Breast epithelium (tissue), 3 donors: ENCODE measurements around the gene TMEM170B.

ENCODE experiments used
- POLR2A ChIP-seq: fragments of 450-650 bp; IDR thresholded peaks from one replicate; pipeline ENCODE4 v1.6.1; 2016; ENCODE audit warnings: antibody characterized with exemption, mild to moderate bottlenecking, moderate library complexity
- TF ChIP-seq, protein P1 (sequence below), 3 donors: fragments of 450-650 bp; IDR thresholded peaks; one replicate each; pipeline ENCODE4 v1.5.1; 2016 to 2017; ENCODE audit warnings: antibody characterized with exemption in 3 of 3, mild to moderate bottlenecking in 3 of 3, moderate library complexity in 3 of 3

DNA sequence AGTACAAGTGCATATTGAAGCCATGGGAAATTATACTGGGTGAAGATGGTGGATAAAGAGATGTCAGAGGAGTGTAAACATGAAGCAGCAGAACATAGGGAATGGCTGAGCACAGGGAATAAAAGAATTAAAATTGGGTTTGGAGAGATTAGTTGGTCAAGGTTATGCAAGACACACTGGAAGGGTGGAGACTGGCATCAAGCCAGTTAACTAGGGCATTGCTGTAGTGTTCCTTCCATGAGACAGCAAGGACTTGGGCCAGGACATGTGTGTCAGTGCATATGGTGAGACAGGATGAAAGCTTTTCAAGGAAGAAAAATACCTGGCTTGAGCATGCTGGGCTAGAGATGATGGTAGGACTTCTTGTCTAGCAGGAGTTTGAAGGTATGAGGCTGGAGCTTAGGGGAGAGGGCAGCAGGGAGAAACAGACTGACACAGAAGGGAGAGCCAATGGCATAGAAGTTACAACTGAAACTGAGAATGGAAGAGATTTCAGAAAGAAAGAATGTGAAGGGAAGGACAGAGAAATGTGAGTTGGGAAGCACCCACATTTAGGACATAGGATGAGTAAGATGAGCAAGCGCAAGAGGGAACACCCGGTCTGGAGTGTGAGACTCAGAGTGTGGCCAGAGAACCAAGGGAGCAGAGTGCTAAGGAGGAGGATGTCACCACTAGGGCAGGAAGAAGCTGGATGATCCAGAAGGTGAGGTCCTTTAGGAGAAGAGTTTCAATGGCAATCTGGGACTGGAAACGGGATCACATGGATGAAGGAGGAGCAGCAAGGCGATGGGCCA lies 14.5 kb upstream of the TMEM170B start:
- TF ChIP-seq, protein P1, sequence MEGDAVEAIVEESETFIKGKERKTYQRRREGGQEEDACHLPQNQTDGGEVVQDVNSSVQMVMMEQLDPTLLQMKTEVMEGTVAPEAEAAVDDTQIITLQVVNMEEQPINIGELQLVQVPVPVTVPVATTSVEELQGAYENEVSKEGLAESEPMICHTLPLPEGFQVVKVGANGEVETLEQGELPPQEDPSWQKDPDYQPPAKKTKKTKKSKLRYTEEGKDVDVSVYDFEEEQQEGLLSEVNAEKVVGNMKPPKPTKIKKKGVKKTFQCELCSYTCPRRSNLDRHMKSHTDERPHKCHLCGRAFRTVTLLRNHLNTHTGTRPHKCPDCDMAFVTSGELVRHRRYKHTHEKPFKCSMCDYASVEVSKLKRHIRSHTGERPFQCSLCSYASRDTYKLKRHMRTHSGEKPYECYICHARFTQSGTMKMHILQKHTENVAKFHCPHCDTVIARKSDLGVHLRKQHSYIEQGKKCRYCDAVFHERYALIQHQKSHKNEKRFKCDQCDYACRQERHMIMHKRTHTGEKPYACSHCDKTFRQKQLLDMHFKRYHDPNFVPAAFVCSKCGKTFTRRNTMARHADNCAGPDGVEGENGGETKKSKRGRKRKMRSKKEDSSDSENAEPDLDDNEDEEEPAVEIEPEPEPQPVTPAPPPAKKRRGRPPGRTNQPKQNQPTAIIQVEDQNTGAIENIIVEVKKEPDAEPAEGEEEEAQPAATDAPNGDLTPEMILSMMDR (IDR thresholded peaks at IDR 0.05), result no peak
- no peak for TF ChIP-seq POLR2A
